Measurements from ENCODE around the gene KCNC1.

GRCh38 chr11:17807034-17807433 is 72.5 kb downstream of the KCNC1 start:
- TF ChIP-seq CTCF (conservative IDR thresholded peaks at IDR 0.05 in 1 of 2, IDR thresholded peaks at IDR 0.05 in 1 of 2; ENCODE audit: low read depth in 1 of 2, low read length in 2 of 2) (no peak), EZH2 (IDR thresholded peaks at IDR 0.05; ENCODE audit: low read length, missing control alignments) (no peak)
